ES-I3 (cell line): Measurements from ENCODE around the gene KCNIP3.

Experiments
- H3K36me3 ChIP-seq: 2 replicates; pipeline ENCODE4 v1.6.1; 2013; ENCODE audit warnings: mild to moderate bottlenecking, low read length, control low read depth, moderate library complexity; ENCODE audit not compliant: insufficient read depth
- H3K4me1 ChIP-seq: 2 replicates; pipeline ENCODE4 v1.6.1; 2013; ENCODE audit warnings: mild to moderate bottlenecking, control low read depth, low read length; ENCODE audit not compliant: insufficient read depth
- H3K9ac ChIP-seq: 2 replicates; pipeline ENCODE4 v1.6.1; 2013; ENCODE audit warnings: low read depth, mild to moderate bottlenecking, low read length, moderate library complexity
- H3K9me3 ChIP-seq: 2 replicates; pipeline ENCODE4 v1.6.1; 2013; ENCODE audit warnings: mild to moderate bottlenecking, low read length, moderate library complexity; ENCODE audit not compliant: control insufficient read depth, insufficient read depth

The KCNIP3 gene

GRCh38 chr2:95270541-95271081, 26.5 kb upstream of the KCNIP3 start:
- Histone ChIP-seq H3K9ac (no peak overlapping the region), H3K9me3 (no peaks in the 10 kb centered on the region), H3K4me1 (no peaks in the 10 kb centered on the region; the same call in 1 of the 2 replicates), H3K36me3 (no peaks in the 10 kb centered on the region)

DNA sequence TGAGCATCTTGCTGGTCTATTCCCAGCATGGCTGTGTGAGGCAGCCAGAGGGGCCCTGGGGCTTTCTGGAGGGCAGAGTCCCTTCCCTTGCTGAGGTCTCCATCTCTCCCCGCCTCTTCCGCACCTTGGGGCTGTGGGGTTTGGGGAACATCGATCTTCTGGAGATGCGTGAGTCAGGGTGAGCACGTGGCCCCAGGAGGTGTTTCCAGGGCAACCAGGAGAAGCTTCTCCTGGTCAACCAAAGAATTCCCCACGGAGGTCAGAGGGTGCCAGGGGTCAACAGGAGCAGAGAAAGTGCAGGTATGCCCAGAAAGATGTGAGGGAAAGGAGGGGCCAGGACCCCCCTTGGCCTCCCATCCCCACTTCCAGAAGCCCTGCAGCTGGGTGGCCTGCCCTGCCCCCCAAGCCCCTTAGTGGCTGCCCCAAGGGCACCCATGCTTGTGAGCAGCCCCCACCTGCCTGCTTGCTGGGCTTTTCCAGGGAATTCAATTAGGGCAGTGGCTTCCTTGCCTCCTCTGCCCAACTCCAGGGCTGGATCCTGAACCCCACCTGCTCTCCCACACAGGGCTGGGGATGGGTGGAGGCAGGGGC, 25.7 kb upstream of the KCNIP3 start:
- H3K9ac ChIP-seq = no peak overlapping the region
- H3K4me1 ChIP-seq = no peaks in the 10 kb centered on the region; the same call in 1 of the 2 replicates
- no peaks in the 10 kb centered on the region for H3K36me3 ChIP-seq
- H3K9me3 ChIP-seq = no peaks in the 10 kb centered on the region

DNA sequence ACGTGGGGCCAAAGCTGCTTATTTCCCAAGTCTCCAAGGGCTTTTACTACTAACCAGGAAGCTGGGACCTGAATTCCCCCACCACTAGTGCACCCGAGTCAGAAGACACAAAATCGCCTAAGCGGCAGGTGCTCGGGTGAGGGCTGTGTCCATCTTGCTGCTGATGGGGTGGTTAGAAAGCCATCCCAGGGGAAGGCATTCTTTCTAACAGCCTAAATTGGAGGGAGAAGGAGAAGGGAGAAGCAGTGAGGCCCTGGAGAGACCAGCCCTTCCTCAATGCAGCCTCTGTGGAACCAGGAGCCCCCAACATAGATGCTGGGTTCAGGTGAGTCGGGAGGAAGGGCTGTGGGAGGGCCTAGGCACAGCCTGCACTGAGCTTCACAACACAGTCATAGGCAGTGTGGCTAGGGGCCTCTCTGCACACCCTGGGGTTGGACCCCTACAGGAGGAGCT, 24.8 kb upstream of the KCNIP3 start:
- Histone ChIP-seq H3K9ac (no peak overlapping the region), H3K4me1 (peaks cover 1% of the 10 kb centered on the region; the same call in 1 of the 2 replicates), H3K36me3 (no peaks in the 10 kb centered on the region), H3K9me3 (no peaks in the 10 kb centered on the region)

GRCh38 chr2:95272781-95273180, 24.4 kb upstream of the KCNIP3 start:
- H3K4me1 ChIP-seq = peaks cover 4% of the 10 kb centered on the region; the same call in 1 of the 2 replicates
- H3K9me3 ChIP-seq = no peaks in the 10 kb centered on the region
- no peaks in the 10 kb centered on the region for H3K36me3 ChIP-seq
- no peak overlapping the region for H3K9ac ChIP-seq

- no peaks in the 10 kb centered on the region for H3K9me3 ChIP-seq
These were observed 23.4 kb upstream of the KCNIP3 start for GRCh38 chr2:95273566-95274290.

GRCh38 chr2:95274291-95275150, 22.6 kb upstream of the KCNIP3 start, which contains the start of gene PROM2:
Gene PROM2, plus strand, starts transcription at chr2:95274449. Its CDS starts 137 bp downstream, at chr2:95274586.
- Histone ChIP-seq H3K36me3 (no peaks in the 10 kb centered on the region), H3K9ac (no peak within 1 kb of the TSS), H3K9me3 (no peaks in the 10 kb centered on the region), H3K4me1 (peaks cover 4% of the 10 kb centered on the region; the same call in 1 of the 2 replicates)

More at GRCh38 chr2:95273566-95274290, 23.4 kb upstream of the KCNIP3 start:
- Histone ChIP-seq H3K36me3 (no peaks in the 10 kb centered on the region), H3K4me1 (peaks cover 4% of the 10 kb centered on the region; the same call in 1 of the 2 replicates), H3K9ac (no peak overlapping the region)

- no peaks in the 10 kb centered on the region for H3K36me3 ChIP-seq
- no peak overlapping the region for H3K9ac ChIP-seq
- H3K9me3 ChIP-seq = no peaks in the 10 kb centered on the region
- peaks cover 4% of the 10 kb centered on the region; the same call in 1 of the 2 replicates for H3K4me1 ChIP-seq
These were observed 22.0 kb upstream of the KCNIP3 start for GRCh38 chr2:95275151-95275515.

GRCh38 chr2:95275601-95276243, 21.4 kb upstream of the KCNIP3 start:
- Histone ChIP-seq H3K9ac (no peak overlapping the region), H3K9me3 (no peaks in the 10 kb centered on the region), H3K4me1 (peaks cover 4% of the 10 kb centered on the region; the same call in 1 of the 2 replicates), H3K36me3 (no peaks in the 10 kb centered on the region)

GRCh38 chr2:95276244-95276887, 20.8 kb upstream of the KCNIP3 start:
- Histone ChIP-seq H3K9me3 (no peaks in the 10 kb centered on the region), H3K36me3 (no peaks in the 10 kb centered on the region), H3K9ac (no peak overlapping the region), H3K4me1 (peaks cover 4% of the 10 kb centered on the region; the same call in 1 of the 2 replicates)

GRCh38 chr2:95276888-95277245, 20.3 kb upstream of the KCNIP3 start:
- H3K36me3 ChIP-seq = no peaks in the 10 kb centered on the region
- no peaks in the 10 kb centered on the region for H3K9me3 ChIP-seq
- peaks cover 4% of the 10 kb centered on the region; the same call in 1 of the 2 replicates for H3K4me1 ChIP-seq
- no peak overlapping the region for H3K9ac ChIP-seq

DNA sequence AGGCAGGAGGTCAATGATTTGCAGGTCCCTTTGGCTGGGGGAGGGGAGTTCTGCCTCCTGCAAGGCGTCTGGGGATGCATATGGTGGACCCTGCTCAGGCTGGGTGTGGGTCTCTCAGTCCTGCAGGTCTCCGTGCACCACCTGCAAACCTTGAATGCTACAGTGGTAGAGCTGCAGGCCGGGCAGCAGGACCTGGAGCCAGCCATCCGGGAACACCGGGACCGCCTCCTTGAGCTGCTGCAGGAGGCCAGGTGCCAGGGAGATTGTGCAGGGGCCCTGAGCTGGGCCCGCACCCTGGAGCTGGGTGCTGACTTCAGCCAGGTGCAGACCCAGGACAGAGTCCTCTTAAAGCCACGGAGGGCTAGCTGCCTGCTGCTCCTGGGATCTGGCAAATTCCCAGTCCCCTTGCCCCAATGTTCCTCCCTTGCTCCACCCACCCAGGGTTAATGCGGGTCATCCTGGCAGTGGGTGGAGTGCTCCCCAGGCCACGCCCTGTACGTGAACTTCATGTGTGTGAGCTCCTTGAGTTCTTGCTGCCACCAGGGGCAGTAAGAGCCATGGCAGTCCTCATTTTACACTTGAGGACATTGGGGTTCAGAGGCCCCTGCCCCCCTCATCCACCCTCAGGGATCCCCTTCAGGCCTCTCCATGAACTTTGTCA, 19.8 kb upstream of the KCNIP3 start:
- no peaks in the 10 kb centered on the region for H3K9me3 ChIP-seq
- H3K36me3 ChIP-seq = no peaks in the 10 kb centered on the region
- H3K9ac ChIP-seq = no peak overlapping the region
- peaks cover 4% of the 10 kb centered on the region; the same call in 1 of the 2 replicates for H3K4me1 ChIP-seq

DNA sequence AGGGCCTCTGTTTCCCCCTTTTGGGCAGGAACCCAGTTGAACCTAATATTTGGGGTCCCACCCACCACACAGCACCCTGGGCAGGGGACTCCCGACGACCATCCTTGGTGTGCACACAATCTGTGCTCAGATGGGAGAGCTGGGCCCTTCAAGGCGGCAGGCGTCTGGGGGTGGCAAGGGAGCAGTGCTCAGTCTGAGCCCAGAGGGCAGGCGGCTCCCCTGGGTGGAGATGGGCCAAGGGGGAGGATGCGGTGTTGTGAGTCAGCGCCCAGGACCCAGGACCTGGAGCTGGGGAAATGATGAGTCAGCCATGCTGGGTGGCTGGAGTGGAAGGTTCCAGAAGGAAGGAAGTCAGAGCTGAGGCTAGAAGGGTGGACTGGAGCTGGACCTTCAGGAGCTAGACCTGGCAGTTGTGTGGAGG, 19.1 kb upstream of the KCNIP3 start:
- Histone ChIP-seq H3K4me1 (peaks cover 4% of the 10 kb centered on the region; the same call in 1 of the 2 replicates), H3K36me3 (no peaks in the 10 kb centered on the region), H3K9ac (no peak overlapping the region), H3K9me3 (no peaks in the 10 kb centered on the region)

GRCh38 chr2:95278637-95279225, 18.4 kb upstream of the KCNIP3 start:
- Histone ChIP-seq H3K36me3 (no peaks in the 10 kb centered on the region), H3K9ac (no peak overlapping the region), H3K4me1 (peaks cover 4% of the 10 kb centered on the region; the same call in 1 of the 2 replicates), H3K9me3 (no peaks in the 10 kb centered on the region)
